Vagina (tissue), 2 donors: ENCODE data around the gene LIPH. TPM values are rescaled to one million over a fixed set of nuclear protein-coding genes. Genes with fewer than 3 reads are reported as not detected.

ENCODE experiments used
- DNase-seq, 2 donors: peaks; one replicate each; pipeline ENCODE4 v3.0.0-alpha.2; 2017; ENCODE audit errors: extremely low spot score in 2 of 2
- H3K27ac ChIP-seq: fragments of 200-600 bp; sonication (generic); one replicate; pipeline ENCODE4 v1.5.1; 2019
- H3K27me3 ChIP-seq: fragments of 200-600 bp; sonication (generic); one replicate; pipeline ENCODE4 v1.5.1; 2019
- H3K36me3 ChIP-seq, 2 donors: fragments of 200-600 bp; sonication (generic); one replicate each; pipeline ENCODE4 v1.5.1; 2017 to 2019
- H3K4me1 ChIP-seq: fragments of 200-600 bp; sonication (generic); one replicate; pipeline ENCODE4 v1.5.1; 2019
- H3K4me3 ChIP-seq, 2 donors: fragments of 200-600 bp; sonication (generic); 1 replicate in 1 of 2; 2 replicates in 1 of 2; pipeline ENCODE4 v1.5.1; 2016 to 2019
- H3K9me3 ChIP-seq: fragments of 200-600 bp; sonication (generic); one replicate; pipeline ENCODE4 v1.5.1; 2019
- POLR2A ChIP-seq, 2 donors: fragments of 450-650 bp; IDR thresholded peaks; one replicate each; pipeline ENCODE4 v1.6.1; 2017; ENCODE audit warnings: antibody characterized with exemption in 2 of 2, mild to moderate bottlenecking in 2 of 2, moderate library complexity in 2 of 2
- POLR2AphosphoS5 ChIP-seq, 2 donors: sonication (generic); formaldehyde crosslinking; IDR thresholded peaks; one replicate each; pipeline ENCODE4 v1.9.0; 2017; ENCODE audit warnings: antibody characterized with exemption in 2 of 2, mild to moderate bottlenecking in 2 of 2, low read depth in 1 of 2; ENCODE audit not compliant: insufficient read depth in 1 of 2
- intact Hi-C: fragments of 100-400 bp; cut with DNase I; formaldehyde crosslinking; loops from one replicate; pipeline ENCODE4 v1.15.1; 2023
- total RNA-seq: library from RNA; depleted of rRNA; stranded (reverse); fragments of >200 nt; gene quantifications from one replicate; pipeline ENCODE4 v1.2.3, GENCODE V29; 2016
- TF ChIP-seq, protein P1 (sequence below), 3 experiments: fragments of 450-650 bp in 2 of 3; fragments of 200-600 bp in 1 of 3; sonication (generic) in 1 of 3; IDR thresholded peaks; one replicate each; pipeline ENCODE4 v1.5.1; 2017 to 2019; ENCODE audit warnings: antibody characterized with exemption in 3 of 3, mild to moderate bottlenecking in 2 of 3, moderate library complexity in 2 of 3

LIPH gene
- total RNA-seq, 1 donor from 2014 or later = 2.7 TPM

DNA sequence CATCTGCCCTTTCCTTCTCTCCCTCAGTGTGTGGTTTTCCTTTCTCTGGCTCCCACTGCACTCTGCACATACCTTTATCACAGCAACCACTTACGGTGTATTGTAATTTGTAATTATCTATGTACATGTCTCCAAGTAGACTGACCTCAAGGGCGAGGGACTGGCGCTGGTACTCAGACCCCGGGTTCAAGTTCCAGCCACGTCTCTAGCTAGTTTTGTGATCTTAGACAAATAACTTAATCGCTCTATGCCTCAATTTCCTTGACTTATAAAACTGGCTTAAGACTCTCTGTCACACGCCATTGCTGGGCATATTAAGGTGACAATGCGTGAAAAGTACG is 33.1 kb upstream of the LIPH start:
- H3K27ac ChIP-seq = peak overlapping the region; percentile 98
- no peaks in the 10 kb centered on the region for H3K9me3 ChIP-seq
- peak overlapping the region; percentile 93 to 98 for H3K4me3 ChIP-seq

DNA sequence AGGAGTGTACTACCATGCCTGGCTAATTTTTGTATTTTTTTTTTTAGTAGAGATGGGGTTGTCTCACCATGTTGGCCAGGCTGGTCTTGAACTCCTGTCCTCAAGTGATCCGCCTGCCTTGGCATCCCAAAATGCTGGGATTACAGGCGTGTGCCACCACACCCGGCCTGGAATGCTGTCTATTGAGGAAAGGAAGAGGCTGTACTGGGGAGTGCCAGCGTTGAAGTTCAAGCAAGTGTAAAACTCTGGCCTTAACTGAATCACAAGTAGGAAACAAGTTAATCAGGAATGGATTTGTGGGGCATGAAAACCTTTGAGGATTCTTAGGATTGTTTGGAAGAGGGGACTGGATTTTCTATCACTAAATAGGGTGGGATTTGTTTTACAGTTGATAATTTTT is 32.3 kb upstream of the LIPH start:
- H3K4me3 ChIP-seq = no peak overlapping the region
- H3K36me3 ChIP-seq = no peaks in the 10 kb centered on the region
- no peaks in the 10 kb centered on the region for H3K9me3 ChIP-seq
- H3K27me3 ChIP-seq = no peaks in the 10 kb centered on the region
- intact Hi-C loops = no loop called here
- no peak for DNase-seq
- H3K4me1 ChIP-seq = peaks cover 32% of the 10 kb centered on the region
- TF ChIP-seq POLR2AphosphoS5 (IDR thresholded peaks at IDR 0.05; ENCODE audit: insufficient read depth in 1 of 2, low read depth in 1 of 2) = no peak
- no peak overlapping the region for H3K27ac ChIP-seq

More for the DNA sequence above, 33.1 kb upstream of the LIPH start:
- peak in 1 of 2 donors; percentile 87 for DNase-seq
- intact Hi-C loops = no loop called here
- Histone ChIP-seq H3K4me1 (peaks cover 32% of the 10 kb centered on the region), H3K36me3 (no peaks in the 10 kb centered on the region), H3K27me3 (no peaks in the 10 kb centered on the region)
- TF ChIP-seq, protein P1, sequence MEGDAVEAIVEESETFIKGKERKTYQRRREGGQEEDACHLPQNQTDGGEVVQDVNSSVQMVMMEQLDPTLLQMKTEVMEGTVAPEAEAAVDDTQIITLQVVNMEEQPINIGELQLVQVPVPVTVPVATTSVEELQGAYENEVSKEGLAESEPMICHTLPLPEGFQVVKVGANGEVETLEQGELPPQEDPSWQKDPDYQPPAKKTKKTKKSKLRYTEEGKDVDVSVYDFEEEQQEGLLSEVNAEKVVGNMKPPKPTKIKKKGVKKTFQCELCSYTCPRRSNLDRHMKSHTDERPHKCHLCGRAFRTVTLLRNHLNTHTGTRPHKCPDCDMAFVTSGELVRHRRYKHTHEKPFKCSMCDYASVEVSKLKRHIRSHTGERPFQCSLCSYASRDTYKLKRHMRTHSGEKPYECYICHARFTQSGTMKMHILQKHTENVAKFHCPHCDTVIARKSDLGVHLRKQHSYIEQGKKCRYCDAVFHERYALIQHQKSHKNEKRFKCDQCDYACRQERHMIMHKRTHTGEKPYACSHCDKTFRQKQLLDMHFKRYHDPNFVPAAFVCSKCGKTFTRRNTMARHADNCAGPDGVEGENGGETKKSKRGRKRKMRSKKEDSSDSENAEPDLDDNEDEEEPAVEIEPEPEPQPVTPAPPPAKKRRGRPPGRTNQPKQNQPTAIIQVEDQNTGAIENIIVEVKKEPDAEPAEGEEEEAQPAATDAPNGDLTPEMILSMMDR (IDR thresholded peaks at IDR 0.05) = no peak
- TF ChIP-seq POLR2AphosphoS5 (IDR thresholded peaks at IDR 0.05; ENCODE audit: insufficient read depth in 1 of 2, low read depth in 1 of 2) (no peak), POLR2A (IDR thresholded peaks at IDR 0.05) (no peak)

DNA sequence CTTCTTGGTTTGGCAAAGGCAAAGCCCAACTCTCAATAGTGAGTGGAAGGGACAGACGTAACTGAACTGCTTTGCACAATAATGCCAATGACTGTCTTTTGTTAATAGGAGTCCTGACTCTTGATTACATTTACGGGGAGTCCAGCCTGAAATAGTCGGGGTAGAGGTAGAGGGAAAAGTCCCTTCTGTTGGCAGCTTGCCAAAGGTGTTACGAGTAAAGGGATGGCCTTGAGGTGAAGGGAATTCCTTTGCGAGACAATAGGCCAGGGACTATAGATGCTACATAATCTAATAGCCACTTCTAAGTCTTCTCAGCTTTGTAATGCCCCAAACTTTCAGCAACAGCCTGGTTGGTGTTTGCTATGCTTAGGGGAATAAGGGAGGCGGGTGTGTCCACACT is 31.5 kb upstream of the LIPH start:
- TF ChIP-seq, protein P1 (IDR thresholded peaks at IDR 0.05) = no peak
- TF ChIP-seq POLR2A (IDR thresholded peaks at IDR 0.05) (no peak), POLR2AphosphoS5 (IDR thresholded peaks at IDR 0.05; ENCODE audit: insufficient read depth in 1 of 2, low read depth in 1 of 2) (no peak)
- intact Hi-C loops = no loop called here
- Histone ChIP-seq H3K27ac (no peak overlapping the region), H3K36me3 (no peaks in the 10 kb centered on the region), H3K4me1 (peaks cover 26% of the 10 kb centered on the region), H3K9me3 (no peaks in the 10 kb centered on the region), H3K4me3 (no peak overlapping the region), H3K27me3 (no peaks in the 10 kb centered on the region)
- no peak for DNase-seq

DNA sequence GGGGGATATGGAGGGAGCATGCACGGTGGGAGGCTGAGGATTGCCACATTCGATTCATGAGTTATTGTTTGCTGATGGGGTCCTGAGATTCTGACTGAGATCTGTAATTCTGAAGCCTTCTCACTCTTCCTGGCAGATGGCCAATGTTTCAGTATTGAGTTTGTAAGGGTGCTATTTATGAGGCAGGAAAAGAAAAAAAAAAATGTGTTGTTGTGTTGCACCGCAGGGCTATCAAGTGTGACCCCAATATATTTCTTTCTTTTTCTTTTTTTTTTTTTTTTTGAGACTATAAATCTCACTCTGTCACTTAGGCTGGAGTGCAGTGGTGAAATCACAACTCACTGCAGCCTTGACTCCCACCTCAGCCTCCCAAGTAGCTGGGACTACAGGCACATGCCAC is 30.5 kb upstream of the LIPH start:
- no peak overlapping the region for H3K27ac ChIP-seq
- no peak overlapping the region for H3K4me3 ChIP-seq
- DNase-seq = no peak
- no peak for TF ChIP-seq POLR2AphosphoS5 (IDR thresholded peaks at IDR 0.05; ENCODE audit: insufficient read depth in 1 of 2, low read depth in 1 of 2)
- TF ChIP-seq, protein P1 (IDR thresholded peaks at IDR 0.05) = no peak
- TF ChIP-seq POLR2A (IDR thresholded peaks at IDR 0.05) = no peak
- no peaks in the 10 kb centered on the region for H3K27me3 ChIP-seq
- intact Hi-C loops = no loop called here
- peaks cover 16% of the 10 kb centered on the region for H3K4me1 ChIP-seq
- no peaks in the 10 kb centered on the region for H3K36me3 ChIP-seq
- H3K9me3 ChIP-seq = no peaks in the 10 kb centered on the region

DNA sequence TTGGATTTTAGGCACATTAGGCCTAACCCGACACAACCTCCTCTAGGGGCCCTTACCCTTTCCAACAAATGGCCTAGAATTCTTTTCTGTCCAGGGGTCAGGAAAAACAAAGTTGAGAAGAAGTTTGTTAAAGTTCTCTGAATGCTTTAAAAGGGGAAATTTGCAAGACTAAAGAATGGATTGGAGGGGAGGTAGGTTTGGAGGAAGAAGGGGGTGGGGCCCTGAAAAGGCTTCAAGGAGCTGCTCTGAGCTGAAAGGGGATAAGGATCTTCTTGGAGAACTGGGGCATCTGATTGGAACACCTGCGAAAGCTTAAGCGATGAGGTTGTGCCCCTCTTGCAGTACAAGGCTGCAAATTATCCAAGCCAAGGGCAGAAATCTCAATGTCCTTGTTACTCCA is 29.8 kb upstream of the LIPH start:
- TF ChIP-seq POLR2AphosphoS5 (IDR thresholded peaks at IDR 0.05; ENCODE audit: insufficient read depth in 1 of 2, low read depth in 1 of 2) (no peak), POLR2A (IDR thresholded peaks at IDR 0.05) (no peak)
- TF ChIP-seq, protein P1 (IDR thresholded peaks at IDR 0.05) = no peak

More for the DNA sequence above, 29.8 kb upstream of the LIPH start:
- Histone ChIP-seq H3K27ac (no peak overlapping the region), H3K4me1 (peaks cover 13% of the 10 kb centered on the region), H3K36me3 (no peaks in the 10 kb centered on the region), H3K9me3 (no peaks in the 10 kb centered on the region), H3K27me3 (no peaks in the 10 kb centered on the region), H3K4me3 (no peak overlapping the region)
- DNase-seq = no peak
- intact Hi-C loops = no loop called here
